Hematopoietic multipotent progenitor cell treated with erythropoietin and hydrocortisone succinate and interleukin-3 and kit ligand, for 4 days (in vitro differentiated cells): Measurements from ENCODE around the gene HOXD12.
A peak's percentile ranks its signal among the peaks of the same experiment; 100 is the strongest.

Source experiments
- DNase-seq: peaks from one replicate; pipeline ENCODE4 v3.0.0-alpha.2; 2015

Gene HOXD12

GRCh38 chr2:176099728-176100546 is at the start of gene HOXD12:
HOXD12 (plus strand) TSS chr2:176099795; CDS start chr2:176099802, 7 bp downstream.
- no peak for DNase-seq

GRCh38 chr2:176056406-176056805 is 43.2 kb upstream of the HOXD12 start:
- no peak for DNase-seq

GRCh38 chr2:176063958-176064357 is 35.6 kb upstream of the HOXD12 start:
- DNase-seq, result no peak

GRCh38 chr2:176066645-176067588 is 32.7 kb upstream of the HOXD12 start:
- no peak for DNase-seq

- no peak for DNase-seq
These were observed 31.8 kb upstream of the HOXD12 start for GRCh38 chr2:176067589-176068418.

GRCh38 chr2:176068419-176068832 is 31.2 kb upstream of the HOXD12 start:
- DNase-seq, result no peak

- no peak for DNase-seq
These were observed 28.0 kb upstream of the HOXD12 start for GRCh38 chr2:176071330-176072291.

GRCh38 chr2:176072292-176072669 is 27.3 kb upstream of the HOXD12 start:
- DNase-seq, result no peak

- DNase-seq, result no peak
These were observed 26.4 kb upstream of the HOXD12 start for GRCh38 chr2:176072951-176073904.

GRCh38 chr2:176074919-176075425 is 24.6 kb upstream of the HOXD12 start:
- no peak for DNase-seq

GRCh38 chr2:176075481-176075880 is 24.1 kb upstream of the HOXD12 start:
- no peak for DNase-seq

GRCh38 chr2:176076063-176076462 is 23.5 kb upstream of the HOXD12 start:
- DNase-seq, result no peak

- no peak for DNase-seq
These were observed 22.8 kb upstream of the HOXD12 start for GRCh38 chr2:176076796-176077195.

- DNase-seq, result no peak
These were observed 20.9 kb upstream of the HOXD12 start for GRCh38 chr2:176078541-176079284.

GRCh38 chr2:176079285-176079830 is 20.2 kb upstream of the HOXD12 start:
- no peak for DNase-seq

- peak; percentile 78 for DNase-seq
These were observed 19.6 kb upstream of the HOXD12 start for GRCh38 chr2:176079831-176080539.

GRCh38 chr2:176080540-176081375 is 18.8 kb upstream of the HOXD12 start:
- DNase-seq, result no peak
